ENCODE data around the gene C3orf52. TPM values are rescaled to one million over a fixed set of nuclear protein-coding genes. Genes with fewer than 3 reads are reported as not detected.

Gene C3orf52
- total RNA-seq, 1 donor from 2014 or later: 2.4 TPM

DNA sequence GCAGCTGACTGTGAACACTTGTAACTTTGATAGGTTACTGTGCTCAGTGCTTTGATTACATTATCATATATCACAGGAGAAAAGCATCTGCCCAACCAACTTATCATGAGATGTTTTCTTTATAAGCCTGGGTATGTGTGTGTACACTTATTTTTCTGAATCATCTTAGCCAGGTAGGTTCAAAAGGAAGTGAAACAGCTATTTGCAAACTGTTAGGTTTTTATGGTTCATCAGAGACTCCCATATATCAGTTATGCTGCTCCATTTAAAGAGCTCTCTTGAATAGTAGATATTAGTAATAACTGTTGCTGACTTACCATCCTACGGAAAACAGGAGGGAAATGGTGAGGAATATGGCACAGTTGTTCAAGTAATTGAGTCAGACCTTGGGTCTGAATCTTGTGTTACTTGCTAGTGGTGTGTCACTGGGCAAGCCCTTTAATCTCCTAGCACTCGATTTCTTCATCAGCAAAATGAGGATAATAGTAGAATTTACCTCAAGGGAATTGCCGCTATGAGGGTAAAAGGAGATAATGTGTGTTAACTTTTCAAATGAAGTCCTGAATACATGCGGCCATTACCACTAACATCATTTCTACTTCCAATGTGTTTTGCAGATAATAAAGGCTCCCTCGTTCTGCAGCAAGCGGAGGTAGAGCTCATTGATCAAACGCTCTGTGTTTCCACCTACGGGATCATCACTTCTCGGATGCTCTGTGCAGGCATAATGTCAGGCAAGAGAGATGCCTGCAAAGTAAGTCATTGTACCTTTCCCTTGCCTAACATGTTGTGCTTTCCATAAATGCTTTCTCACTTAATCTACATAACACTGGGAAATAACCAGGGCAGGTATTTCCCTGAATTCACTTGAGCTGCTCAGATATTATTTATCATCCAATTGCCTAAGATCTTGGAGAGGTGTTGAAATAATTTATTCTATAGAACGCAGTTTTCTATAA lies 7.8 kb upstream of the C3orf52 start:
- no peak for DNase-seq
- Histone ChIP-seq H3K27me3 (ENCODE audit: low read depth) (peaks cover 7% of the 10 kb centered on the region), H3K36me3 (no peaks in the 10 kb centered on the region), H3K4me1 (peaks cover 6% of the 10 kb centered on the region), H3K4me3 (no peak overlapping the region), H3K9me3 (replicated peaks) (no peaks in the 10 kb centered on the region), H3K27ac (replicated peaks) (no peak overlapping the region)
- intact Hi-C loops (cut with micrococcal nuclease): no loop called here
- TF ChIP-seq, protein P1, sequence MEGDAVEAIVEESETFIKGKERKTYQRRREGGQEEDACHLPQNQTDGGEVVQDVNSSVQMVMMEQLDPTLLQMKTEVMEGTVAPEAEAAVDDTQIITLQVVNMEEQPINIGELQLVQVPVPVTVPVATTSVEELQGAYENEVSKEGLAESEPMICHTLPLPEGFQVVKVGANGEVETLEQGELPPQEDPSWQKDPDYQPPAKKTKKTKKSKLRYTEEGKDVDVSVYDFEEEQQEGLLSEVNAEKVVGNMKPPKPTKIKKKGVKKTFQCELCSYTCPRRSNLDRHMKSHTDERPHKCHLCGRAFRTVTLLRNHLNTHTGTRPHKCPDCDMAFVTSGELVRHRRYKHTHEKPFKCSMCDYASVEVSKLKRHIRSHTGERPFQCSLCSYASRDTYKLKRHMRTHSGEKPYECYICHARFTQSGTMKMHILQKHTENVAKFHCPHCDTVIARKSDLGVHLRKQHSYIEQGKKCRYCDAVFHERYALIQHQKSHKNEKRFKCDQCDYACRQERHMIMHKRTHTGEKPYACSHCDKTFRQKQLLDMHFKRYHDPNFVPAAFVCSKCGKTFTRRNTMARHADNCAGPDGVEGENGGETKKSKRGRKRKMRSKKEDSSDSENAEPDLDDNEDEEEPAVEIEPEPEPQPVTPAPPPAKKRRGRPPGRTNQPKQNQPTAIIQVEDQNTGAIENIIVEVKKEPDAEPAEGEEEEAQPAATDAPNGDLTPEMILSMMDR (IDR thresholded peaks at IDR 0.05; ENCODE audit: borderline replicate concordance): no peak

- Histone ChIP-seq H3K36me3 (no peaks in the 10 kb centered on the region), H3K27ac (replicated peaks) (peak overlapping the region; percentile 42), H3K4me3 (no peak overlapping the region), H3K27me3 (ENCODE audit: low read depth) (no peaks in the 10 kb centered on the region), H3K4me1 (peaks cover 37% of the 10 kb centered on the region), H3K9me3 (replicated peaks) (no peaks in the 10 kb centered on the region)
- TF ChIP-seq, protein P1 (IDR thresholded peaks at IDR 0.05; ENCODE audit: borderline replicate concordance): no peak
- intact Hi-C loops (cut with micrococcal nuclease): no loop called here
- DNase-seq: no peak
These were observed 3.0 kb upstream of the C3orf52 start for GRCh38 chr3:112083239-112083638.

DNA sequence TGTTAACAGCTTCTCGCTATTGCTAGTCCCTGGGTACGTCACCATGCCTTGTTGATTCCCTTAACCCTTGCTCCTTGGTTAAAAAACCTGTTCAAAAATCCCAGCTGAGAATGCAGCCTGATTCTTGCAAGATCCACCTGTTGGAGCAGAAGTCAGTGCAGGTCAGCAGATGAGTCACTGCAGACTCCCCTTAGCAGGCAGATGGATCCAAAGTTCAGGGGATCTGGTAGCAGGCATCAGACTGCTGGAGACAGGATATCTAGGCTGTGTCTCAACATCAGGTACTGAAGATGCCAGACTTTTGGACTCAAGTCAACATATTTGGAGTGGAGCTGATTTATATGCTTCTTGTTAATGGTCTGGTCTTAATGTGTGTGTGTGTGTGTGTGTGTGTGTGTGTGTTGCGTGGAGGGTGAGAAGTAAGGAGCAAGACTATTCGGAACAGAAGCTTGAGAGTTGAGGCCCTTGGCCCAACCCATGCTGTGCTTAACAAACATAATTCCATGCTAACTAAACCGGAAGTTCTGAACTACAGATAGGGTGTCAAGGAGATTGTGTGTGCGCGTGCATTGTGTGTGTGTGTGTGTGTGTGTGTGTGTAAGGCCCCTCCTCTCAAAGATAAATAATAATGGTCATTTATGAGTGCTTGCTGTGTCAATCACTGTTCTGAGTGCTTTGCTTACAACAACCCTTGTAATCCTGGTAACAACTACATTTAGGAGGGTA lies 1.0 kb upstream of the C3orf52 start:
- H3K27me3 ChIP-seq (ENCODE audit: low read depth): no peaks in the 10 kb centered on the region
- intact Hi-C loops (cut with micrococcal nuclease): no loop called here
- H3K9me3 ChIP-seq (replicated peaks): no peaks in the 10 kb centered on the region
- DNase-seq: no peak
- H3K27ac ChIP-seq (replicated peaks): no peak overlapping the region
- TF ChIP-seq, protein P1 (IDR thresholded peaks at IDR 0.05; ENCODE audit: borderline replicate concordance): no peak
- H3K36me3 ChIP-seq: no peaks in the 10 kb centered on the region
- H3K4me1 ChIP-seq: peaks cover 41% of the 10 kb centered on the region
- no peak overlapping the region for H3K4me3 ChIP-seq

GRCh38 chr3:112085735-112086075 lies 484 bp upstream of the C3orf52 start:
- no peak for DNase-seq
- intact Hi-C loops (cut with micrococcal nuclease): no loop called here
- peak overlapping the region; percentile 73 for H3K4me3 ChIP-seq

DNA sequence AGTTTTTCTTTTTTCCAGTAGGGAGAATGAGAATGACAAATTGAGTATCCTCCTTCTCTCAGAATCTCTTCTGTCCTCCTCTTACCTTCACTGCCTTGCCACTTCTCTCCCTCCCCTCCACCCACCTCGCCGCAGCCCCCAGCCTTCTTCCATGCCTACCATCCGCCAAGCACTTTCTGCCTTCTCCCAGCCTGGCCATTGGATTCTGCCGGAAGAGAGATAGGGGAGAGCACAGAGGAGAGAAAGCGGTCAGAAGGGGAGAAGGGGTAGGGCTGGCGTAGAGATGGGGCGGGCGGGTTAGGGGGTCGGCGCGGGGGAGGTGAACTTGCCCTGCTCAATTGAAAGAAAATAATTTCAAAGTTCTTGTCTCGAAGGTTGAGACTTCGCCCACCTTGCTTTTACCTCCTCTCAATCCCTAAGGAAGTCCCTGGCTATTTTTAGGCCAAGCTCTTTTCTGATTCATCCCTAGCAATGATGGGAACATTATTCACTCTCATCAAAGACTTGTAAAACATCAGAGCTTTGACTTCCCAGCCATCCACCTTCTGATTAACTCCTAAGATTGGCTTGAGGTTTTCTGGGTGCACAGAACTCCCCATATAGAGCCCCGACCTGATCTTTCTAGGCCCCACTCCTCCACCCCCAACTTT lies 811 bp downstream of the C3orf52 start:
- no peaks in the 10 kb centered on the region for H3K36me3 ChIP-seq
- TF ChIP-seq, protein P1 (IDR thresholded peaks at IDR 0.05; ENCODE audit: borderline replicate concordance): no peak
- DNase-seq: no peak
- intact Hi-C loops (cut with micrococcal nuclease): no loop called here
- no peaks in the 10 kb centered on the region for H3K9me3 ChIP-seq (replicated peaks)
- no peaks in the 10 kb centered on the region for H3K27me3 ChIP-seq (ENCODE audit: low read depth)
- H3K4me3 ChIP-seq: peak overlapping the region; percentile 73
- H3K4me1 ChIP-seq: peaks cover 57% of the 10 kb centered on the region
- H3K27ac ChIP-seq (replicated peaks): peak overlapping the region; percentile 69

More at GRCh38 chr3:112085735-112086075, 484 bp upstream of the C3orf52 start:
- Histone ChIP-seq H3K27me3 (ENCODE audit: low read depth) (no peaks in the 10 kb centered on the region), H3K36me3 (no peaks in the 10 kb centered on the region), H3K4me1 (peaks cover 46% of the 10 kb centered on the region), H3K9me3 (replicated peaks) (no peaks in the 10 kb centered on the region), H3K27ac (replicated peaks) (peak overlapping the region; percentile 69)
- TF ChIP-seq, protein P1 (IDR thresholded peaks at IDR 0.05; ENCODE audit: borderline replicate concordance): no peak
